RWPE1 (cell line): ENCODE results near the gene RFTN2.
"Not testable (repeated sequence)": the region's sequence is repeated elsewhere in the genome, so short reads cannot be mapped to it uniquely, and the experiment has no call there.

Source experiments
- CTCF ChIA-PET: fragments of 350-600 bp; sonication (Branson Sonifier 250); formaldehyde crosslinking; extraction: SDS; loops from one replicate; lab custom pipeline; 2021; lab: Yijun Ruan, JAX
- POLR2A ChIA-PET: fragments of 400-600 bp; formaldehyde crosslinking; extraction: SDS; loops from one replicate; lab custom pipeline; 2020; ENCODE audit warnings: antibody characterized with exemption; ENCODE audit not compliant: low non-redundant PET; lab: Yijun Ruan, JAX
- DNase-seq: peaks from one replicate; pipeline ENCODE4 v3.0.0; 2012; ENCODE audit warnings: low spot score
- H3K27ac ChIP-seq: fragments of 450-650 bp; 2 replicates; pipeline ENCODE4 v1.5.1; 2017
- TF ChIP-seq, protein P1 (sequence below): fragments of 450-650 bp; conservative IDR thresholded peaks from 2 replicates; pipeline ENCODE4 v1.5.1; 2017; ENCODE audit warnings: low read depth, mild to moderate bottlenecking

RFTN2 gene

DNA sequence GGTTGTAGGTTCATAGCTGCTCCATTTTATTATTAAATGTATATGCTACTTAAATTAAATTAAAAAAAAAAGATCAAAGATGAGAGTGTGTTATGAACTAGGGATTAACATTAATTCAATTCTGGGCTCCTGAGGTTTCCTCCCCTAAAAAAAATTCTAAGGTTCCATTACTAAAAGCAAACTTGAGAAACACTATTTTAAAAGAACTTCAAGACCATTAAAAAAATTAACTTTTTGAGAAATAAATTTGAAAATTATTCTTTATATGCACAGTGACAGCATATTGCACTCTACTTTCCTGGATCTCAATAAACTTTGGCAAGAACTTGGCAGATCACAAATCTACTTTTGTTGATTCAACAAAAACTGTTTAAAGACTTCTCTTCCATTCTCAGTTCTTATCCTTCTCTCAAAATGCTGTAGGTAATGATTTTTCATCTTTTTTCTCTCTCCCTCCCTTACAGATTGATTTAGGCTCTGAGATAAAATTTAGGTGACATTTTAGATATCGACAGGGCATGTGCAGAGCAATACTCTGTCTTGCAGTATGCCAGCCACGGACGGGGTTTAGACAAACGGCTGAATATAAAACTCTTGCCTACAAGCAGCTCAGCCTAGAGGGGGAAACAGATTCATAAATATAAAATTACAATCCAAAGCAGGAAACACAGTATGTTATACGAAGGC, 29.2 kb upstream of the RFTN2 start:
- no peak for DNase-seq
- CTCF ChIA-PET = interaction anchor here (0.6 kb wide), 2 partner anchors 107 to 246 kb away, joined by 3 to 4 read pairs; no protein-coding TSS in a partner anchor
- POLR2A ChIA-PET = no interaction called here

DNA sequence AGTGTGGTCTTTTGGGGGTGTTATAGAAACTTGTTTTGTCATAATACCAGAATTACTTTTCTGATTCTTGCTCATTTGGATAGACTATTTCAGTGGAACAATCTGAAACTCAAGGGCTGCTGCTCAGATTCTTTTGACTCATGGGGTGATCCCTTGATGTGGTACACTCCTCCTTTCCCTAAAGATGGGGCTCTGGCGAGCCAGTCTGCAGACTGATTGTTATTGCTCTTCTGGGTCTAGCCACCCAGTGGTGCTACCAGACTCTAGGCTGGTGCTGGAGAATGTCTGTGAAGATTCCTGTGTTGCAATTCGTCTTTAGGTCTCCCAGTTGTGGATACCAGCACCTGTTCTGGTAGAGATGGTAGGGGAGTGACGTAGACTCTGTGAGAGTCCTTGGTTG, 25.6 kb upstream of the RFTN2 start:
- no peak for DNase-seq
- ChIA-PET POLR2A (no interaction called here), CTCF (no interaction called here)
- H3K27ac ChIP-seq = no peak overlapping the region
- TF ChIP-seq, protein P1, sequence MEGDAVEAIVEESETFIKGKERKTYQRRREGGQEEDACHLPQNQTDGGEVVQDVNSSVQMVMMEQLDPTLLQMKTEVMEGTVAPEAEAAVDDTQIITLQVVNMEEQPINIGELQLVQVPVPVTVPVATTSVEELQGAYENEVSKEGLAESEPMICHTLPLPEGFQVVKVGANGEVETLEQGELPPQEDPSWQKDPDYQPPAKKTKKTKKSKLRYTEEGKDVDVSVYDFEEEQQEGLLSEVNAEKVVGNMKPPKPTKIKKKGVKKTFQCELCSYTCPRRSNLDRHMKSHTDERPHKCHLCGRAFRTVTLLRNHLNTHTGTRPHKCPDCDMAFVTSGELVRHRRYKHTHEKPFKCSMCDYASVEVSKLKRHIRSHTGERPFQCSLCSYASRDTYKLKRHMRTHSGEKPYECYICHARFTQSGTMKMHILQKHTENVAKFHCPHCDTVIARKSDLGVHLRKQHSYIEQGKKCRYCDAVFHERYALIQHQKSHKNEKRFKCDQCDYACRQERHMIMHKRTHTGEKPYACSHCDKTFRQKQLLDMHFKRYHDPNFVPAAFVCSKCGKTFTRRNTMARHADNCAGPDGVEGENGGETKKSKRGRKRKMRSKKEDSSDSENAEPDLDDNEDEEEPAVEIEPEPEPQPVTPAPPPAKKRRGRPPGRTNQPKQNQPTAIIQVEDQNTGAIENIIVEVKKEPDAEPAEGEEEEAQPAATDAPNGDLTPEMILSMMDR = no peak

More for the DNA sequence above, 29.2 kb upstream of the RFTN2 start:
- H3K27ac ChIP-seq = peak overlapping the region; percentile 75
- TF ChIP-seq, protein P1 = no peak

DNA sequence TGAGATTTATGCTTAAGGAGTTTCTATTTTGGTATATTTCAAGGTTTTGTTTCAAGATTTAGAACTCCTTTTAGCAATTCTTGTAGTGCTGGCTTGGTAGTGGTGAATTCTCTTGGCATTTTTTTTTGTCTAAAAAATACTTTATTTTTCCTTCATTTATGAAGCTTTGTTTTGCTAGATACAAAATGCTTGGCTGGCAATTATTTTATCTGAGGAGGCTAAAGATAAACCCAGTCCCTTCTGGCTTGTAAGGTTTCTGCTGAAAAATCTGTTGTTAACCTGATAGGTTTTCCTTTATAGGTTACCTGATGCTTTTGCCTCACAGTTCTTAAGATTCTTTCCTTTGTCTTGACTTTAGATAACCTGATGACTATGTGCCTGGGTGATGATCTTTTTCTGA, 24.3 kb upstream of the RFTN2 start:
- POLR2A ChIA-PET, CTCF ChIA-PET, H3K27ac ChIP-seq, DNase-seq: not testable (repeated sequence)

DNA sequence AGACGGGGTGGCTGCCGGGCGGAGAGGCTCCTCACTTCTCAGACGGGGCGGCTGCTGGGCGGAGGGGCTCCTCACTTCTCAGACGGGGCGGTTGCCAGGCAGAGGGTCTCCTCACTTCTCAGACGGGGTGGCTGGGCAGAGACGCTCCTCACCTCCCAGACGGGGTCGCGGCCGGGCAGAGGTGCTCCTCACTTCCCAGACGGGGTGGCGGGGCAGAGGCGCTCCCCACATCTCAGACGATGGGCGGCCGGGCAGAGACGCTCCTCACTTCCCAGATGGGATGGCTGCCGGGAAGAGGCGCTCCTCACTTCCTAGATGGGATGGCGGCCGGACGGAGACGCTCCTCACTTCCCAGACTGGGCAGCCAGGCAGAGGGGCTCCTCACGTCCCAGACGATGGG, 21.2 kb upstream of the RFTN2 start:
- DNase-seq, POLR2A ChIA-PET, H3K27ac ChIP-seq, CTCF ChIA-PET: not testable (repeated sequence)

DNA sequence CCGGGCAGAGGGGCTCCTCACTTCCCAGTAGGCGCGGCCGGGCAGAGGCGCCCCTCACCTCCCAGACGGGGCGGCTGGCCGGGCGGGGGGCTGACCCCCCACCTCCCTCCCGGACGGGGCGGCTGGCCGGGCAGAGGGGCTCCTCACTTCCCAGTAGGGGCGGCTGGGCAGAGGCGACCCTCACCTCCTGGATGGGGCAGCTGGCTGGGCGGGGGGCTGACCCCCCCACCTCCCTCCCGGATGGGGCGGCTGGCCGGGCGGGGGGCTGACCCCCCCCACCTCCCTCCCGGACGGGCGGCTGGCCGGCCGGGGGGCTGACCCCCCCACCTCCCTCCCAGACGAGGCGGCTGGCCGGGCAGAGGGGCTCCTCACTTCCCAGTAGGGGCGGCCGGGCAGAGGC, 20.6 kb upstream of the RFTN2 start:
- POLR2A ChIA-PET, CTCF ChIA-PET, DNase-seq: not testable (repeated sequence)

DNA sequence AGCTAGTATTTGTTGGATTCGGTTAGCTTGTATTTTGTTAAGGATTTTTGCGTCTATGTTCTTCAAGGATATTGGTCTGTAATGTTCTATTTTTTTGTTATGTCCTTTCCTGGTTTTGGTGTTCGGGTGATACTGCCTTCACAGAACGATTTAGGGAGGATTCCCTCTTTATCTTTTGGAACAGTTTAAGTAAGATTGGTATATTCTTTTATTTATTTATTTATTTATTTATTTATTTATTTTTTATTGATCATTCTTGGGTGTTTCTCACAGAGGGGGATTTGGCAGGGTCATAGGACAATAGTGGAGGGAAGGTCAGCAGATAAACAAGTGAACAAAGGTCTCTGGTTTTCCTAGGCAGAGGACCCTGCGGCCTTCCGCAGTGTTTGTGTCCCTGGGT, 19.8 kb upstream of the RFTN2 start:
- POLR2A ChIA-PET, DNase-seq, H3K27ac ChIP-seq, CTCF ChIA-PET: not testable (repeated sequence)

More for the DNA sequence above, 20.6 kb upstream of the RFTN2 start:
- not testable (repeated sequence) for H3K27ac ChIP-seq

DNA sequence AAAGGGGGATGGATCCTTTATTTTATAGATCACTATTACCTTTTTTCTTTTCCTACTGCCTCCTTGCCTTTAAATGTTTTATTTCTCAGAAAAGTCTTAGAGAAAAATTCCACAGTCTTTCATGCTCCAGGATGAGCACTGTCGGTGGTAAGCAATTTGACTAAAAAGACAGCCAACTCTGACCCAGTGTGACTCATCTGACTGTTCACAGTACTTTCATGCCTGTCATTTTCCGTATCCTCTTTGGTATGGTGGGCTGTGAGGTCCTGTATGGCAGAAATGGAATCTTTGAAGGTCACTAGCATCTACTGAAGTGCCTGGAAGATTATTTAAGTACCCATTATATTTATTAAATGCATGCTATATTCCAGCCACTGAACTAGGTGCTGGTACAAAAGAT, 2.1 kb upstream of the RFTN2 start:
- no peak for DNase-seq
- POLR2A ChIA-PET = no interaction called here

DNA sequence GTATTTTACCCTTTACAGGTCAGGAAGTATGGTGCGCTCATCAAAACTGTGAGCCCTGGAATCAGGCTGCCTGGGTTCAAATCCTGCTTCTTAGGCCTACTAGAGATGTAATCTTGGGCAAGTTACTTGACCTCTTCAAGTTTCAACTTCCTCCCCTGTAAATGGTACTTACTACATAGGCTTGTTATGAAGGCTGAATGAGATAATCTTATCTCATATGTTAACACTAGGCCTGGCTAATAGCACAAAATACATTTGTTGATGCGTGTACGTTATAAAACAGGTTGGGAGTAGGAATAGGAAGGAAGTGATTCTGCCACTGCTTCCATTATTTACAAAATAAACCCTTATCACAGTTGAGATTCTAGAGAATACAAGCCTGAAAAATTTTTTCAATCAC, 1.7 kb upstream of the RFTN2 start:
- ChIA-PET CTCF (no interaction called here), POLR2A (no interaction called here)

More for the DNA sequence above, 2.1 kb upstream of the RFTN2 start:
- H3K27ac ChIP-seq = no peak overlapping the region
- CTCF ChIA-PET = no interaction called here
- TF ChIP-seq, protein P1 = no peak

More for the DNA sequence above, 1.7 kb upstream of the RFTN2 start:
- H3K27ac ChIP-seq = no peak overlapping the region
- TF ChIP-seq, protein P1 = no peak
- DNase-seq = no peak
